ENCODE measurements around the gene KIAA1958. TPM values are rescaled to one million over a fixed set of nuclear protein-coding genes. Genes with fewer than 3 reads are reported as not detected.

KIAA1958 gene
- total RNA-seq, 1 experiment from 2014 or later: 18.5 TPM

DNA sequence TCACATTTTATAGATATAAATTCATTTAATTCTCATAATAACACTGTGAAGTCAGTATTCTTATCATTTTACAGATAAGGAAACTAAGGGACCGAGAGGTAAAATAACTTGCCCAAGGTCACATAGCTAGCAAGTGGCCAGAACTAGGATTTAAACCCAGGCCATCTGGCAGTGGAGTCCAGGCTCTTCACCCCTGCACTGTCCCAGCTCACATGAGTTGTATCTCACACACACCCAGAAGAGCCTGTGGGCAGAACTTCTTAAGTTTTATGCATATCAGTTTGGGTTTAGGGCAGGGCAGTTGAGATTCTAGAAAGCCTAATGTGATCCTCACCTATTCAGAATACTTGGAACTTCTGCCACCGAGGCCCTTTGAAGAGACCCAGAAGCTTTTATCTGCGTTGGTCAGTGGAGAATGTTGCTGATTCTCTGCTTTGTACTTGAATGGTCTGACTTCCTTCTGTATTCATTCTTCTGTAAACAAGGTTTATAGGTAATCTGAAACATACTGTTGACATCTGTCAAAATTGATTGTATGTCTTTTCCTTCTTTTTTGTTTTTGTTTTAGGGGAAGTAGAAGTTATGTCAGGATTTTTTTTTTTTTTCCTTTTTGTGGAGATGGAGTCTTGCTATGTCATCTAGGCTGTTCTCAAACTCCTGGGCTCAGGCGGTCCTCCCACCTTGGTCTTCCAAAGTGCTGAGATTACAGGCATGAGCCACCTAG, 75.8 kb downstream of the KIAA1958 start:
- no peaks in the 10 kb centered on the region for H3K27me3 ChIP-seq (ENCODE audit: insufficient read depth, low read length)
- DNase-seq (ENCODE audit: low read depth, low spot score): no peak
- TF ChIP-seq CEBPB (IDR thresholded peaks at IDR 0.05; ENCODE audit: low read depth): no peak
- no peak for TF ChIP-seq ELF1 (IDR thresholded peaks at IDR 0.05; ENCODE audit: borderline replicate concordance, low read depth)
- TF ChIP-seq, protein P1, sequence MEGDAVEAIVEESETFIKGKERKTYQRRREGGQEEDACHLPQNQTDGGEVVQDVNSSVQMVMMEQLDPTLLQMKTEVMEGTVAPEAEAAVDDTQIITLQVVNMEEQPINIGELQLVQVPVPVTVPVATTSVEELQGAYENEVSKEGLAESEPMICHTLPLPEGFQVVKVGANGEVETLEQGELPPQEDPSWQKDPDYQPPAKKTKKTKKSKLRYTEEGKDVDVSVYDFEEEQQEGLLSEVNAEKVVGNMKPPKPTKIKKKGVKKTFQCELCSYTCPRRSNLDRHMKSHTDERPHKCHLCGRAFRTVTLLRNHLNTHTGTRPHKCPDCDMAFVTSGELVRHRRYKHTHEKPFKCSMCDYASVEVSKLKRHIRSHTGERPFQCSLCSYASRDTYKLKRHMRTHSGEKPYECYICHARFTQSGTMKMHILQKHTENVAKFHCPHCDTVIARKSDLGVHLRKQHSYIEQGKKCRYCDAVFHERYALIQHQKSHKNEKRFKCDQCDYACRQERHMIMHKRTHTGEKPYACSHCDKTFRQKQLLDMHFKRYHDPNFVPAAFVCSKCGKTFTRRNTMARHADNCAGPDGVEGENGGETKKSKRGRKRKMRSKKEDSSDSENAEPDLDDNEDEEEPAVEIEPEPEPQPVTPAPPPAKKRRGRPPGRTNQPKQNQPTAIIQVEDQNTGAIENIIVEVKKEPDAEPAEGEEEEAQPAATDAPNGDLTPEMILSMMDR (IDR thresholded peaks at IDR 0.05 in 2 of 3, conservative IDR thresholded peaks at IDR 0.05 in 1 of 3; ENCODE audit: borderline replicate concordance in 1 of 3, insufficient read depth in 1 of 3, low read depth in 2 of 3, low read length in 2 of 3): no peak
- no peak for TF ChIP-seq POLR2AphosphoS5 (IDR thresholded peaks at IDR 0.05; ENCODE audit: low read depth, low read length)
- no peak for TF ChIP-seq REST (IDR thresholded peaks at IDR 0.05; ENCODE audit: low read depth)
- no peak for TF ChIP-seq ZBTB33 (IDR thresholded peaks at IDR 0.05; ENCODE audit: extremely low read depth, insufficient replicate concordance, low read length)
- no peak for TF ChIP-seq ATF3 (IDR thresholded peaks at IDR 0.05)
- TF ChIP-seq FOSL1 (IDR thresholded peaks at IDR 0.05; ENCODE audit: low read depth): no peak
- TF ChIP-seq SP1 (IDR thresholded peaks at IDR 0.05; ENCODE audit: low read depth): no peak
- TF ChIP-seq ZFX (IDR thresholded peaks at IDR 0.05): no peak
- no peak for TF ChIP-seq POLR2A (IDR thresholded peaks at IDR 0.05; ENCODE audit: borderline replicate concordance, extremely low read depth, insufficient read depth, insufficient read length)
- no peak for TF ChIP-seq CBX3 (IDR thresholded peaks at IDR 0.05; ENCODE audit: low read depth)
- no peak for TF ChIP-seq ZNF274 (IDR thresholded peaks at IDR 0.05; ENCODE audit: low read depth, low read length)
- TF ChIP-seq, protein P2, sequence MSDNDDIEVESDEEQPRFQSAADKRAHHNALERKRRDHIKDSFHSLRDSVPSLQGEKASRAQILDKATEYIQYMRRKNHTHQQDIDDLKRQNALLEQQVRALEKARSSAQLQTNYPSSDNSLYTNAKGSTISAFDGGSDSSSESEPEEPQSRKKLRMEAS (IDR thresholded peaks at IDR 0.05): no peak
- TF ChIP-seq EZH2 (IDR thresholded peaks at IDR 0.05): no peak
- no peak for TF ChIP-seq JUND (IDR thresholded peaks at IDR 0.05)
- no peaks in the 10 kb centered on the region for H4K20me1 ChIP-seq (ENCODE audit: insufficient read depth)
- POLR2A ChIA-PET: no interaction called here
- no peak for ATAC-seq
- no peaks in the 10 kb centered on the region; the same call in none of the 2 replicates for H3K79me2 ChIP-seq (ENCODE audit: insufficient read depth, low read length)
- RAD21 ChIA-PET (ENCODE audit: low non-redundant PET in 1 of 2, low total read pairs in 2 of 2, uncharacterized antibody in 2 of 2, unreplicated experiment in 2 of 2): no interaction called here
- H3K27ac ChIP-seq (ENCODE audit: low read depth, low read length): no peak overlapping the region
- no TSS peak for BruUV-seq (replicated peaks)
- H3K4me3 ChIP-seq (replicated peaks in 1 of 2; ENCODE audit: low read depth in 1 of 2, low read length in 2 of 2): no peak overlapping the region
- H3K9me3 ChIP-seq (ENCODE audit: control insufficient read depth in 1 of 2, insufficient read depth in 1 of 2, low read depth in 1 of 2, low read length in 2 of 2): no peaks in the 10 kb centered on the region
- H3K4me1 ChIP-seq (ENCODE audit: control insufficient read depth in 1 of 2, insufficient read depth in 2 of 2, low read length in 2 of 2): 0 out of 4 replicates have a peak, but pooled peaks cover 0 to 3% of the 10 kb centered on the region in 2 experiments
- CTCF ChIA-PET: no interaction called here
- no peaks in the 10 kb centered on the region for H3K9me2 ChIP-seq (ENCODE audit: insufficient read depth)
- intact Hi-C loops (cut with micrococcal nuclease): no loop called here
- H3K4me2 ChIP-seq (ENCODE audit: low read length): no peak overlapping the region
- H2AFZ ChIP-seq (ENCODE audit: low read depth, low read length, poor library complexity, severe bottlenecking): no peak overlapping the region
- no peak overlapping the region for H3K9ac ChIP-seq (ENCODE audit: low read length)
- no peaks in the 10 kb centered on the region for H3K36me3 ChIP-seq (ENCODE audit: control insufficient read depth in 1 of 2, insufficient read depth in 2 of 2, low read length in 2 of 2)

Measured in HCT116 (cell line).